Upper lobe of left lung (tissue), 4 donors: ENCODE measurements around the gene ACMSD.
A peak's percentile ranks its signal among the peaks of the same experiment; 100 is the strongest.

ENCODE experiments used
- CTCF ChIP-seq, 6 experiments: fragments of 450-650 bp in 4 of 6; fragments of 200-600 bp in 2 of 6; sonication (generic) in 2 of 6; IDR thresholded peaks; one replicate each; pipeline ENCODE4 v1.5.1; 2016 to 2019; ENCODE audit warnings: antibody characterized with exemption in 6 of 6
- EP300 ChIP-seq, 4 donors: sonication (generic); formaldehyde crosslinking; IDR thresholded peaks; one replicate each; pipeline ENCODE4 v1.5.1; 2017; ENCODE audit warnings: antibody characterized with exemption in 4 of 4, control low read depth in 2 of 4
- POLR2A ChIP-seq, 4 donors: fragments of 450-650 bp; IDR thresholded peaks; one replicate each; pipeline ENCODE4 v1.5.1; 2016 to 2017; ENCODE audit warnings: antibody characterized with exemption in 4 of 4, mild to moderate bottlenecking in 2 of 4
- POLR2AphosphoS5 ChIP-seq, 2 donors: sonication (generic); formaldehyde crosslinking; IDR thresholded peaks; one replicate each; pipeline ENCODE4 v1.5.1; 2017; ENCODE audit warnings: antibody characterized with exemption in 2 of 2

DNA sequence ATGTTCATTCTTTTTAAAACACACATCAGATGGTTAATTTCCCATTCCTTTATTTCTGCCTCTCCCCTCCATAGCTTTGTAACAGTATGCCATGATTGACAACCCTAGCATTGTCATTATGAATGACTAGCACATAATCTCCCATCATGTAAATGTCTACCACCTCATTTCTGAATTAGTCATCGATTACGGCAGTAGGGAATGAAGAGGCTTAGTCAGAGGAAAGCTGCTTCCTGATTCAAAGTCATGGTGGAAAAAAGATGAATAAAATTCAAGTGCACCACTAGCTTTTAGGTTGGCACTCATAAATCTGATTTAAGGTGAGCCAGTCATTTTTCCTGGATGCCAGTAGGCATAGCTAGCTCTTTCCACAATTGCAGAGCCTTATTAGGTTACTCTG, 19.1 kb upstream of the ACMSD start:
- TF ChIP-seq POLR2A (IDR thresholded peaks at IDR 0.05): no peak
- peak in 1 of 4 donors; percentile 52 for TF ChIP-seq EP300 (IDR thresholded peaks at IDR 0.05)
- no peak for TF ChIP-seq CTCF (IDR thresholded peaks at IDR 0.05)
- no peak for TF ChIP-seq POLR2AphosphoS5 (IDR thresholded peaks at IDR 0.05)
